NB4 (cell line): Measurements from ENCODE around the gene GPR27.

Source experiments
- DNase-seq: peaks from one replicate; pipeline ENCODE4 v3.0.0; 2010; ENCODE audit warnings: low read depth
- H3K4me3 ChIP-seq: one replicate; pipeline ENCODE4 v1.5.1; 2011; ENCODE audit warnings: mild to moderate bottlenecking, low read depth, low read length, moderate library complexity
- CTCF ChIP-seq: IDR thresholded peaks from one replicate; pipeline ENCODE4 v1.5.1; 2012; ENCODE audit warnings: low read depth, low read length
- MYC ChIP-seq: IDR thresholded peaks from 2 replicates; pipeline ENCODE4 v1.6.1; 2011; ENCODE audit warnings: low read depth, low read length
- POLR2A ChIP-seq: IDR thresholded peaks from 2 replicates; pipeline ENCODE4 v1.6.1; 2011; ENCODE audit warnings: mild to moderate bottlenecking; ENCODE audit not compliant: insufficient read length; ENCODE audit errors: extremely low read depth
- TF ChIP-seq, protein P1 (sequence below): IDR thresholded peaks from 2 replicates; pipeline ENCODE4 v1.6.1; 2011; ENCODE audit warnings: low read depth, low read length

GPR27 gene

DNA sequence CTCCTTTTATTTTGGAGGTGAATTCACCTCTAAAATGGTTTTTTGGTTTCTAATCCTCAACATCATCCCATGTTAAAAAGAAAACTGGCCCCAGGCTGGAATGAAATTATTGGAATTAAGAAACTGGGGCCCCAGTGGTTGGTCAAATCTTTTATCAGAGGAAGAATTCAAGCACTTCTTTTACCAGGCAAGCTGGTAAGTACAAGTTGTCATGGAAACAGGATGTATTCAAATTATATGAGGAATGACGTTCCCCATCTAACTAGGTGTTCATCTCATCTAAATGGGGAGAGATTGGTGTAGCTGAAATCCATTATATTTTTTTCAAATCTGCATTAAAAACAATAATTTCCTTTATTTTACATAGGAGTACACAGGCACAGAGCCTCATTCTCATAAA lies 18.8 kb upstream of the GPR27 start:
- DNase-seq = no peak
- H3K4me3 ChIP-seq = no peak overlapping the region
- TF ChIP-seq CTCF (no peak), POLR2A (no peak), MYC (no peak)
- TF ChIP-seq, protein P1, sequence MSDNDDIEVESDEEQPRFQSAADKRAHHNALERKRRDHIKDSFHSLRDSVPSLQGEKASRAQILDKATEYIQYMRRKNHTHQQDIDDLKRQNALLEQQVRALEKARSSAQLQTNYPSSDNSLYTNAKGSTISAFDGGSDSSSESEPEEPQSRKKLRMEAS = no peak

DNA sequence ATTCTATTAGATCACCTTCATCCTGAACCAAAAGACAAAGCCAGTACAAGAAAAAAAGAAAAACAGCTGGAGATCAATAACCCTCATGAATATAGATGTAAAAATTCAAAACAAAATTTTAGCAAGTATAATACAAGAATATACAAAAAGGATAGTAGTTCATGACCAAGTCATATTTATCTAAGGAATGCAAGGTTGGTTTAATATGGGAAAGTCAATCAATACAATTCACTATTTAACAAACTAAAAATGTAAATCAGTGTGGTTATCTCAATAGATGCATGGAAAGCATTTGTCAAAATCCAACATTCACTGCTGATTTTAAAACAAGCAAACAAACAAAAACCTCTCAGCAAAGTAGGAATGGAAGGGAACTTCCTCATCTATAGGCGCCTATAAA lies 11.0 kb upstream of the GPR27 start:
- TF ChIP-seq CTCF (no peak), POLR2A (no peak), MYC (no peak)
- TF ChIP-seq, protein P1 = no peak
- no peak for DNase-seq
- no peak overlapping the region for H3K4me3 ChIP-seq

- TF ChIP-seq CTCF = no peak
- TF ChIP-seq MYC = no peak
- no peak for TF ChIP-seq POLR2A
- no peak overlapping the region for H3K4me3 ChIP-seq
- DNase-seq = no peak
Measured at GRCh38 chr3:71744738-71745137, 8.9 kb upstream of the GPR27 start.

DNA sequence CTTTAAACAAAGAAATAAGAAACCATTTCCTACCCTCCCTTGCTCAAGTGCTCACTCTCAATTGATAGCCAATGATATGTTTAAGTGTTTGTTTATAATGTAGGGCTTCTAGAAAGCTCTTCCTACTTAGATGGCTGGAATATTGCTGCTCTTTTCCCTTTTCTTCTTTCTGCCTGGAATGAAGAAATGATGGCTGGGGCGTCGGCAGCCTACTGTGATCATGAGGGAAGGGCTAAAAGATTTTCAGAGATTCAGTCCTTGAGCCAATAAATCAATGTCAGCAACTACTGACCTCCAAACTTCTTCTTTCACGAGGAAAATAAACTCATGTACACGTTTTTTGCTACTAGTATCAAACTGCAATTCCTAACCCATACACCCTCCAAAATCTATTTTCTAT lies 2.1 kb upstream of the GPR27 start:
- no peak for DNase-seq
- TF ChIP-seq CTCF = no peak
- TF ChIP-seq, protein P1 = no peak
- no peak for TF ChIP-seq MYC
- no peak for TF ChIP-seq POLR2A
- H3K4me3 ChIP-seq = no peak overlapping the region

GRCh38 chr3:71752831-71753700 lies 589 bp upstream of the GPR27 start:
- DNase-seq = no peak
- H3K4me3 ChIP-seq = no peak overlapping the region
- TF ChIP-seq, protein P1 = no peak
- no peak for TF ChIP-seq MYC

DNA sequence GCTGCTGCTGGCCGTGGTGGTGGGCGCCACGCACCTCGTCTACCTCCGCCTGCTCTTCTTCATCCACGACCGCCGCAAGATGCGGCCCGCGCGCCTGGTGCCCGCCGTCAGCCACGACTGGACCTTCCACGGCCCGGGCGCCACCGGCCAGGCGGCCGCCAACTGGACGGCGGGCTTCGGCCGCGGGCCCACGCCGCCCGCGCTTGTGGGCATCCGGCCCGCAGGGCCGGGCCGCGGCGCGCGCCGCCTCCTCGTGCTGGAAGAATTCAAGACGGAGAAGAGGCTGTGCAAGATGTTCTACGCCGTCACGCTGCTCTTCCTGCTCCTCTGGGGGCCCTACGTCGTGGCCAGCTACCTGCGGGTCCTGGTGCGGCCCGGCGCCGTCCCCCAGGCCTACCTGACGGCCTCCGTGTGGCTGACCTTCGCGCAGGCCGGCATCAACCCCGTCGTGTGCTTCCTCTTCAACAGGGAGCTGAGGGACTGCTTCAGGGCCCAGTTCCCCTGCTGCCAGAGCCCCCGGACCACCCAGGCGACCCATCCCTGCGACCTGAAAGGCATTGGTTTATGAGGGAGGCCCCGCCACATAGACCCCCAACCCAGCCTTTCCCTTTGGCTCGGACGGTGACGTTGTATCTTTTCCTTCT lies 1.1 kb downstream of the GPR27 start:
- TF ChIP-seq POLR2A (no peak), CTCF (no peak), MYC (no peak)
- TF ChIP-seq, protein P1 = no peak
- DNase-seq = no peak
- H3K4me3 ChIP-seq = no peak overlapping the region
